NT2/D1 (cell line): ENCODE data around the gene ELF1.

Experiments used
- DNase-seq: peaks from one replicate; pipeline ENCODE4 v3.0.0-alpha.2; 2011; ENCODE audit warnings: low read depth, low spot score
- H3K27me3 ChIP-seq: 2 replicates; pipeline ENCODE4 v1.6.0; 2011; ENCODE audit warnings: mild to moderate bottlenecking; ENCODE audit not compliant: insufficient read length, insufficient read depth
- H3K36me3 ChIP-seq: 2 replicates; pipeline ENCODE4 v1.6.1; 2011; ENCODE audit warnings: mild to moderate bottlenecking, low read length, mixed read lengths; ENCODE audit not compliant: insufficient read depth, insufficient read length
- H3K4me1 ChIP-seq: 2 replicates; pipeline ENCODE4 v1.5.1; 2011; ENCODE audit not compliant: insufficient read depth, insufficient read length
- H3K4me3 ChIP-seq: 2 replicates; pipeline ENCODE4 v1.5.1; 2011; ENCODE audit warnings: low read depth; ENCODE audit not compliant: insufficient read length
- H3K9ac ChIP-seq: 2 replicates; pipeline ENCODE4 v1.6.0; 2011; ENCODE audit warnings: low read depth; ENCODE audit not compliant: insufficient read length
- H3K9me3 ChIP-seq: 2 replicates; pipeline ENCODE4 v1.5.1; 2011; ENCODE audit warnings: mild to moderate bottlenecking, low read length; ENCODE audit not compliant: insufficient read depth
- SUZ12 ChIP-seq: IDR thresholded peaks from 2 replicates; pipeline ENCODE4 v1.6.1; 2011; ENCODE audit not compliant: insufficient read length, insufficient read depth; ENCODE audit errors: extremely low read depth
- YY1 ChIP-seq: IDR thresholded peaks from 2 replicates; pipeline ENCODE4 v1.6.1; 2011; ENCODE audit not compliant: insufficient read length, insufficient read depth
- ZNF274 ChIP-seq: IDR thresholded peaks from 2 replicates; pipeline ENCODE4 v1.6.1; 2011; ENCODE audit warnings: mild to moderate bottlenecking, low read depth, low read length

The ELF1 gene

DNA sequence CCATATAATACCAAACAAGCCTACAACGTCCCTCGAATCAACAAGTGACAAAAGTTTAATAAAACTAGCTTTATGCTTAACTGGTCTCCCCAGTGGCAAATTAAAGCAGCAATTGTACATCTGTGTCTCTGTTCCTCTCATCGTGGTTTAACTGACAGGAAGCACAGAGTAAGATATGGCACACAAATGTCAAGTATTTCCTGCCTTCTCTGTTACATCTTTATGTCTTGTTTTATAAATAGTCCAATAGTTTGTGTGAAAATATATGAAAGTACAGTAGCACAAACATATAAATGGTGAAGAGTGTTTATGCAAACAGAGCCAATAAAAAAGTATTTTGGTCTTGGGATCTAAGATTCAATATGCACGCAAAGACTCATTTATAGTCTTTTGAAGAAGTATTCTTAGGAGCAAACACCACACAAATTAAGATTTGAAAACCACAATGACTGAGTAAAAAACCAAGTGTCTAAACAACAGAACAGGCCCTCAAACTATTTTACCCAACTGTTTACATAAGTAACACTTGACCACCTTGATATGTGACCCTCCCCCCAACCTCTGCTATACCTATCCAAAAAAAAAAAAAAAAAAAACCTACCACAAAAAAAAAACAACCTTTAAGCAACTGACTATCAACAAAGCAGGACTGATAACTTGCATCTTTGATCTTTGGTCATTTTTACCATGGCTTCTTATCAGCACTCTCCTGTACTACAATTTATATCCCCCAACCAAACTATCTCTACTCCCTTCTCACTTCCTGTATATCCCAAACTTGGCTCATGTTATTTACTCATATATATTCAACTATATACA is 14.0 kb downstream of the ELF1 start:
- DNase-seq = no peak
- Histone ChIP-seq H3K4me3 (no peak overlapping the region), H3K4me1 (no peaks in the 10 kb centered on the region), H3K27me3 (no peaks in the 10 kb centered on the region), H3K9me3 (no peaks in the 10 kb centered on the region), H3K36me3 (no peaks in the 10 kb centered on the region), H3K9ac (no peak overlapping the region)
- no peak for TF ChIP-seq SUZ12
- TF ChIP-seq ZNF274 = no peak
- no peak for TF ChIP-seq YY1

DNA sequence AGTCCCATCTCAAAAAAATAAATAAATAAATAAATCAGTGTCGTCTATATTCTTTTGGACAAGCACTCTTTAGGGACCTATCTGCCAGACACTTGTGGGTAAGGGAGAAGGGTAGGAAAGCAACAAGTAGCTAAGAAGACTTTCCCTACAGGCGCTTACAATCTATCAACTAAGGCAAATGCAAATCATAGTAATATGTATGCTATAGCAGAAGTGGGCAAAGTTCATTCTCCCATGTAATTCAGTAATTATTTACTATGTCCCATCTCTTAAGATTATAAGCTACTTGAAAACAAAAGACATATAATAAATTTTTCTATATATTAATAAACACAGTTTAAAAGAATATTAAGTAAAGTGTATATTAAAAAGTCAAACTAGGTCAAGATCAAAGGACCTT is 16.5 kb downstream of the ELF1 start:
- no peaks in the 10 kb centered on the region for H3K36me3 ChIP-seq
- H3K27me3 ChIP-seq = no peaks in the 10 kb centered on the region
- no peaks in the 10 kb centered on the region for H3K4me1 ChIP-seq
- no peak for DNase-seq
- TF ChIP-seq YY1 = no peak
- H3K9me3 ChIP-seq = no peaks in the 10 kb centered on the region
- no peak overlapping the region for H3K4me3 ChIP-seq
- no peak overlapping the region for H3K9ac ChIP-seq

DNA sequence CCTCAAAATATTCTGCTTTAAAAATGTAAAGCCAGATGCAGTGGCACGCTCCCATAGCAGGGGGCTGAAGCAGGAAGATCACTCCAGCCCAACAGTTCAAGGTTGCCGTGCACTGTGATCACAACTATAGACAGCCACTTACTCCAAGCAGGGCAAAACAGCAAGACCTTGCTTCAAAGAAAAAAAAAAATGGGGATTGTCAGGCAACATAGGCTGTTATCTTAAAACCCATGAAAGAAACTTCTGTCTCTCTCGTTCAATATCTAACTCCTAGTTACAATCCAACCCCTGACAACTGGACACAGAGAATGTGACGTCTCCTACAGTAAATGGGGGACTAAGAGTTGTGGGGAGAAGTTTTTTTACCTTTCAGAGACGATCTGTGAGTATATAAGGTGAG is 17.4 kb downstream of the ELF1 start:
- no peak for TF ChIP-seq YY1
- no peak for TF ChIP-seq ZNF274
- TF ChIP-seq SUZ12 = no peak
- Histone ChIP-seq H3K9me3 (no peaks in the 10 kb centered on the region), H3K4me3 (no peak overlapping the region), H3K9ac (no peak overlapping the region), H3K4me1 (no peaks in the 10 kb centered on the region), H3K27me3 (no peaks in the 10 kb centered on the region), H3K36me3 (no peaks in the 10 kb centered on the region)
- no peak for DNase-seq

DNA sequence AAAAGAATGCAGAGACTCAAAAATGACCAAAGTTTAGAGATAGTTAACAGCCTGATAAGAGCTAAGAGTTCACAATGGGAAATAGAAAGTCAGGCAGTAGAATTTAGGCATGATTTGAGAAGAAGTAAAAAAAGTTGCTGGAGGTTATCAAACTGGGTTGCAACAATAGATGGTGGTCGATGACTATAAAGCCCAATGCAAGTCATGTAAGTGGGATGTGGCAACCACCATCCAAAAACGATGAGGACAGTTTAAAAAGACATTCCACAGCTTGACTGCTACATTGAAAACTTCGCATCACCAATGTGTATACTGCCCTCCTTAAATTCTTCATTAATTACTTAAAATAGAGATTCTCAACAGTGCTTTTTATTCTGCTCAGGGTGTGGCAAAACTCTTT is 19.7 kb downstream of the ELF1 start:
- Histone ChIP-seq H3K4me3 (no peak overlapping the region), H3K27me3 (no peaks in the 10 kb centered on the region), H3K9ac (no peak overlapping the region), H3K4me1 (no peaks in the 10 kb centered on the region), H3K9me3 (no peaks in the 10 kb centered on the region), H3K36me3 (no peaks in the 10 kb centered on the region)
- TF ChIP-seq SUZ12 = no peak
- TF ChIP-seq YY1 = no peak
- TF ChIP-seq ZNF274 = no peak
- DNase-seq = no peak

DNA sequence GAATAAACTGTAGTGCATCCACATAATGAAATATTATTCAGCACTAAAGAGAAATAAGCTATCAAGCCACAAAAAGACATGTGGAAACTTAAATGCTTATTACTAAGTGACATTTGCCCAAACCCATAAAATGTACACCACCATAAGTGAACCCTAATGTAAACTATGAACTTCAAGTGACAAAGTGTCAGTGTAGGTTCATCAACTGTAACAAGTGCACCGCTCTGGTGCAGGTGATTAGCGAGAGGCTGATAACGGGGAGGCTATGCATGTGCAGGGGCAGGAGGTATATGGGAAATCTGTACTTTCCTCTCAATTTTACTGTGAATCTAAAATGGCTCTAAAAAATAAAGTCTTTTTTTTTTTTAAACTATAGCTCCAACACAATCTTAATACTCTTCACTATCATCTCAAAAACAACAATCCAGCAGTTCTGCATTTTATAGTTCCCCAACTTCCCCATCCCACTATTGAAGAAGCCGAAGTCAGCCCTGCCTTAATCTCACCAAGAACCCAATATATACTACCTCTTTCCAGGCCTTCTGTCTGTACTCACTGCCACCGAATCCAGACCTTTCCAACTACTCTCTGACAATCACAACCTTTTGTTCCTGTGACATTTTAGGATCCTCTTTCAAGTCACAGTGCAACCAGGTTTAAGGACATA is 22.6 kb downstream of the ELF1 start:
- Histone ChIP-seq H3K4me1 (no peaks in the 10 kb centered on the region), H3K9me3 (no peaks in the 10 kb centered on the region), H3K9ac (no peak overlapping the region), H3K36me3 (no peaks in the 10 kb centered on the region), H3K27me3 (no peaks in the 10 kb centered on the region), H3K4me3 (no peak overlapping the region)
- no peak for DNase-seq
- TF ChIP-seq SUZ12 (no peak), ZNF274 (no peak), YY1 (no peak)

DNA sequence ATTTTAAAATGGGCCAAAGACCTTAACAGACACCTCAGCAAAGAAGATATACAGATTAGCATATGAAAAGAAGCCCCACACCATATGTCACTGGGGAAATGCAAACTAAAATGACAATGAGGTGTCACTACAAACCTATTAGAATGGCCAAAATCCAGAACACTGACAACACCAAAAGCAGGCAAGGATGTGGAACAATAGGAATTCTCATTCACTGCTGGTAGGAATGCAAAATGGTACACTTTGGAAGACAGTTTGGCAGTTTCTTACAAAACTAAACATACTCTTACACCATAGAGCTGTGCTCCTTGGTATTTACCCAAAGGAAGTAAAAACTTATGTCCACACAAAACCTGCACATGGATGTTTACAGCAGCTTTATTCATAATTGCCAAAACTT is 23.1 kb downstream of the ELF1 start:
- TF ChIP-seq ZNF274 (no peak), SUZ12 (no peak), YY1 (no peak)
- no peak for DNase-seq
- Histone ChIP-seq H3K9me3 (no peaks in the 10 kb centered on the region), H3K36me3 (no peaks in the 10 kb centered on the region), H3K4me3 (no peak overlapping the region), H3K4me1 (no peaks in the 10 kb centered on the region), H3K27me3 (no peaks in the 10 kb centered on the region), H3K9ac (no peak overlapping the region)

DNA sequence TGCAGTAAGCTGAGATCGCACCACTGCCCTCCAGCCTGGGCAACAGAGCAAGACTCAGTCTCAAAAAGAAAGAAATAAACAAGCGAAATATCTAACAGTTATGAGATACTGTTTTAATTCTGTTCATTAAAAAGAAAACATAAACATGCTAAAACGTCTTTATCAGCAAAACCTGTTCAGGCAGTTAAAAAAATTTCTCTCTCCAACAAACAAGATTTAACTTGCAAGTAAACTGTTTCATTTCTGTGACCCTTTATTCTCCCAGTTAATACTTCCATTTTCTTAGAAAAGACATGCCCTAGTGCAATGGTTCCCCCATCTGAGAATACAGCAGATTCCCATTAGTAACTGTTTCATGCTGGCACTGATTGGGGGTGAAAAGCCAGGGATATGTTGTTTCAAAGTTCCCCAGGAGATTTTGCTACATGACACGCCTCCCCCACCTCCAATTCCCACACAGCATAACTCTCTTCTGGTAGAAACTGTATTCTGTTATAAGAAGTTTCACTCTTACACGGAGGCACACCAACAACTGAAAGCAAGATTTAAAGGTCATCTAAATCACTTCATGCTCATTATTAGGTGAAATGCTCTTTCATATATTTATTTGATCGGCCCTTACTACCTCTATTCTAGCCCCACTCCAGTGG is 24.4 kb downstream of the ELF1 start:
- H3K9ac ChIP-seq = no peak overlapping the region
- no peak for TF ChIP-seq YY1
- no peak for TF ChIP-seq SUZ12
- TF ChIP-seq ZNF274 = no peak
- H3K9me3 ChIP-seq = no peaks in the 10 kb centered on the region
- DNase-seq = no peak
- H3K36me3 ChIP-seq = no peaks in the 10 kb centered on the region
- H3K27me3 ChIP-seq = no peaks in the 10 kb centered on the region
- H3K4me1 ChIP-seq = no peaks in the 10 kb centered on the region
- no peak overlapping the region for H3K4me3 ChIP-seq

DNA sequence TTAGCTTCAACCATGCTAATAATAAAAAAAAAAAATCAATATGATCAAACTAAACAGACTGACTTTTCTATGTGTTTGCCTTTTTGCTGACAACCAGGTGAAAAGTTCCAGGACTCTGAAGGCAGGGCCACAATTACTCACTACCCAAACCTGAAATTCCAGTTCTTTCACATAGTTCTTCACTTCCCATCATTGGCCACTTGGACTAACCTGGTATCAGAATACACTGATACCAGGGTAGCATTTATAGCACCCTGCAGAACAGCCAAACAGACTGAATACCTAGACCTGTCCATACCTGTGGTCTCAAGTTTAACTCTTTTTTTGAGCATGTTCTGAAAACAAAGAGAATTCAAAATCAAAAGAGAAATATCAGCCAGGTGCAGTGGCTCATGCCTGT is 25.1 kb downstream of the ELF1 start:
- no peak for DNase-seq
- no peak overlapping the region for H3K9ac ChIP-seq
- no peak for TF ChIP-seq ZNF274
- TF ChIP-seq SUZ12 = no peak
- no peak for TF ChIP-seq YY1
- no peaks in the 10 kb centered on the region for H3K27me3 ChIP-seq
- no peaks in the 10 kb centered on the region for H3K9me3 ChIP-seq
- no peaks in the 10 kb centered on the region for H3K36me3 ChIP-seq
- H3K4me3 ChIP-seq = no peak overlapping the region
- no peaks in the 10 kb centered on the region for H3K4me1 ChIP-seq
